SK-N-DZ (cell line): ENCODE data around the gene SLC35E2B.

Source experiments
- DNase-seq: peaks from one replicate; pipeline ENCODE4 v3.0.0-alpha.2; 2015; ENCODE audit warnings: low spot score

SLC35E2B gene

GRCh38 chr1:1625404-1625775 is 67.2 kb downstream of the SLC35E2B start:
- DNase-seq = no peak

- no peak for DNase-seq
These were observed 67.9 kb downstream of the SLC35E2B start for GRCh38 chr1:1624443-1625403.

GRCh38 chr1:1623631-1624442 is 68.8 kb downstream of the SLC35E2B start:
- DNase-seq = no peak

GRCh38 chr1:1623181-1623630 is 69.4 kb downstream of the SLC35E2B start:
- no peak for DNase-seq

- DNase-seq = no peak
These were observed 69.9 kb downstream of the SLC35E2B start for GRCh38 chr1:1622788-1623094.

DNA sequence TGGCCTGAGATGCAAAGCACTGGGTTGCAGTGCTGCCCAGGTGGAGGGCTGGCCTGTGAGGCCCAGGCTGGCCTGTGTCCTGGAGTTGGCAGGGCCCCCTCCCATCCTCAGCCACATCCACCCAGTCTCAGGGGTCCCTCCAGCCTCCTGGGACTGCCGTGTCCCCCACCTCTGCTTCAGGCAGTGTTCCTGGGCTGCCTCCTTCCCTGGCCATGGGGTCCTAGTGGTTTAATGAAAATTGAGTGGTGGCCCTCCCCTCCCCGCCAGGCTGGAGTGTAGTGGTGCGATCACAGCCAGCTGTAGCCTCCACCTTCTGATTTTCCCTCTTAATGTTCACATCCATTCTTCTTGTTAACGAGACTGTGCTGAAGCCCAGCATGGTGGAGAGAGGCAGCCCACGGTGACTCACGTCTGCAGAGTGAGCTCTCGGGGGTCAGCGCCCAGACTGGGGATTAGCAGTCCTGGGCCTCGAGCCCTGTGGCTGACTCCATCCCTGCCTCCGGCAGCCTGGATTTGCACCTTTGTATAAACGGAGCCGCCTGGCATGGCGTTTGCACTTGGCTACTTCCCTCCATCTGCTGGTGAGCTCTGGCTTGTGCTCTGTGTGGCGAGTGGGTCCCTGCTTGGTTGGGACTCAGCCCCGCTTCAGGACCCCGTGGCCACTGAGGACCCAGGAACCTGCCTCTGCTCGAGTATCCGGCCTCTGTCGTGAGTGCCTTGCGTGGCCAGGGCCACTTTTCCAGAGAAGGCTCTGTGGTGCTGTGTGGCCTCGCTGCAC is 70.4 kb downstream of the SLC35E2B start:
- DNase-seq = no peak

DNA sequence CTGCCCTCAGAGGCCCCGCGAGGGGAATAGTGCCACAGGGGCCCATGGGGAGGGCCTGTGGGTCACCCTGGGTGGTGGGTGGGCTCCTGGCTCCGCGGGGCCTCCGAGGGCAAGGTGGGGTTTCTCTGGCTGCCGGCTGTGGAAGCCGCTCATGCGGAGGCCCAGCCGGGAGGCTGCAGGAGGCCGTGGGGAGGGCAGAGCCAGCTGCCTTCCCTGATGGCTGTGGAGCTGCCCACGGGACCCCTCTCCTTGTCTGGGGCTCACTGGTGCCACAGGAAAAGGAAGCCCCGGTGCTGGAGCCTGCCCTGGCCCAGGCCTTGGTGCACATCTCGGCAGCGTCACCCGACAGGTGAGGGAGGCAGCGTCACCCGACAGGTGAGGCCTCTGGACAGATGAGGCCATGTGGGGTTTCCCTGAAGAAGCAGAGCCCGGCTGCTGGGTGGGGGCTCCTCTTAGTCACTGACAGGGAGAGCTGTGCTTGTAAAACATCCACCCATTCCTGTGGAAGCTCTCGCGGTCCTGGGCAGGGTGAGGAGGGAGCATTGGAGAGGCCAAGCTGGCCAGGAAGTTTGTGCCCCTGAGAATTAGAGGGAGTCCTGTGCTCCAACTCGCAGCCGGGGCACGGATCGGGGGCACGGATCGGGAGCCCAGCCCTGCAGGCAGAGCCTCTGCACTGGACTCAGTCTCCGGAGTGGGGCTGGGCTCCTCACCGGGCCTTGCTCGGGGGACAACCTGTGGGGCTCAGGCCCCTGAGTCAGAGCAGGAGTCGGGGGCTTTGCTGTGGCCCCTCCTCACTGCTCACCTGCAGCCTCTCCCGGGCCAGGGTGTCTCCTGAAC is 71.2 kb downstream of the SLC35E2B start:
- DNase-seq = no peak

GRCh38 chr1:1620433-1621139 is 72.0 kb downstream of the SLC35E2B start:
- no peak for DNase-seq

- no peak for DNase-seq
These were observed 72.7 kb downstream of the SLC35E2B start for GRCh38 chr1:1619917-1620361.

DNA sequence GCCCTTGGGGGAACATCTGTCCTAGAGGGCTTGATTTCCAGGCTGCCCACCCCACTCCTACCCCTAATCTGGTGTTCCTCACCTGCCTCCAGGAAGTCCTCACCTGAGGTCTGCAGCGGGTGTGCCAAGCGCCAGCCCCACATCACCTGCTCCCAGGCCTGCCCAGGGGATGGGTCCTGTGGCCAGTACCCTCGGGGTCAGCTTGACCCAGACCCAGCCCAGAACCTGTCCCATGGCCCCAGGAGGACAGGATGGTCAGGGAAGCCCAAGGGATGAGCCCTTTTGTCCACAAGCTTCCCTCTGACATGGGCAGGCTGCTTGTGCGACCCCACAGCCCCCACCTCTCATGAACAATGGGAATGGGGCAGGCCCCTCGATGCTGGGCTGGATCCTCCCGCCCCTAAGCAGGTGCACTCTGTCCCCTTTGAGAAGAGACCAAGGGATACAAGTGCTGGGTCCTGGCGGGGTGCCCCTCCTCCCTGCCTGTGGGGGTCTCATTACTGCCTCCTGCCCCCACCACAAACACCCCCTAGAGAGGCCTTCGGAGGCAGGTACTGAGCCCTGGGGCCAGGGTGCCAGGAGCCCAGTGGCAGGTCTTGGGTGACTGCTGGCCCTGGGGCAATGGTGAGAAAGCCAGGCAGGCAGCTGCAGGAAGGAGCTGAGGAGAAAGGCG is 74.1 kb downstream of the SLC35E2B start:
- no peak for DNase-seq

GRCh38 chr1:1617925-1618324 is 74.7 kb downstream of the SLC35E2B start:
- no peak for DNase-seq

DNA sequence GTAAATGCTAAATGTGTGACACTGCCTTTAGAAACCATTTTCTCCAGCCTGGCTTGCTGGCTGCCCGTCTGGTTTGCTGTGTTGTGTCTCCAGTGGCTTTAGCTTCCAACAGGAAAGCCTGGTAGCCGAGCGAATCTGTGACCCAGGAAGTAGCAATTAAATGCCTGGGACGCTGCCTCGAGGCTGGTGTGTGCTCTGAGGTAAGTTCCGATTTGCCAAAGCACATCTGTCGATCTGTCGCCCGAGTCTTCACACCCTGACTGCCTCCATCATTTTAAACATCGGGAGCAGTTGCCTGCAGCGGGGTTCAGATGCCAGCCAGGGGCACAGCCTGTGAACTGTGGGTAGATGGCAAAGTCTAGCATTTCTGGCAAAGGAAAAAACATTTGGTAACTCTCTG is 75.1 kb downstream of the SLC35E2B start:
- no peak for DNase-seq

DNA sequence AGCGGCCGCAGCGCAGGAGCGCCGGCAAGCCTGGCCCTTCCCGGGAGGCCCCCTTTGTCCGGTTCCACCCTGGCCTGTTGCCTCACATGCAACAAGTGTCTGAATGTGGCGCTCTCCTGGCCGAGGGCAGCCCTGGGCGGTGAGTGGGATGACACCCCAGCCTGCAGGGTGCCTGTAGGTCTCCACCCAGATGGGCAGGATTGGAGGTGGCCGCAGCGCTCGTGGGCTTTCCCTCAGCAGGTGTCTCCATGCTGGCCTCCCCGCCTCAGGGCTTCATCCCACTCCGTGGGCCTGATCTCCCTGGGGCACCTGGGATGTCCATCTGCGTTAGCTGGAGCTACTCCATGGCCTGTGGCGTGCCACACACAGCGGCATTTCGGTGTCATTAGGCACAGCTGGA is 75.8 kb downstream of the SLC35E2B start:
- no peak for DNase-seq

- DNase-seq = no peak
These were observed 76.4 kb downstream of the SLC35E2B start for GRCh38 chr1:1616045-1616790.

DNA sequence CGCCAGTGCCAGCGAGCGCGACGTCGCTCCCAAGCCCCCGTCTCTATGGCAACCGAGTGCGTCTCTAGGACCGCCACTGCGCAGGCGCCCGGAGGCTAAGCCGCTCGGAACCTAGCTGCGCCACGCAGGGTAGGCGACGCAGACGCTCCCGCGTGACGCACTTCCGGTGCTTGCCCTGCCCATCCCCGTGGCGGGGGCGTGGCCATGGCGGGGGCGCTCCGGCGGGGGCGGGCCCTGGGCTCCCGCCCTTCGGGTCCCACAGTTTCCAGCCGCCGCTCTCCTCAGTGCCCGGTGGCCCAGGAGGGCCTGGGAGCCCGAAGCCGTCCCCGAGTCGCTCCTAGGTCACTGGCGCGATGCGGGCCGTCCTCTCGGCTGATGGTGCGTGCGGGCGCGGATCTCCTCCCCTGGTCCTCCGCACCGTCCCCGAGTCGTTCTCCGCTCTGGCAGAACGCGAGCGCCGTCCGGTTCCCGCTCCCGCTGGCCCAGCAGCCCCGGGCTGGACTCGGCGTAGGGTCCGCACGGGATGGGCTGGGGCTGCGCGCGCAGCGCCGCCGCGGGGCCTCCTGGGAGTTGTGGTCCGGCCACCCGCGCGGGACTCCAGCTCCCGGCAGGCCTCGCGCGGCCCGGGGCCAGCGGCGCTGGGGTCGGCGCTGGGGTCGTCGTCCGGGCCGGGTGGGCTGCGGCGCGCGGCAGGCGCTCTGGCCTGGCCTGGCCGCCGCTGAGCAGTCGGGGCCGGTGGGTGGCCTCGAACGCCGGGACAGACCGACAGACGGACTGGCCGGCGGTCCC is 77.1 kb downstream of the SLC35E2B start, which contains the start of gene MIB2:
Gene MIB2 (plus strand): TSS at position 245 of the 789 bp plus-strand sequence. CDS start 7,953 bp downstream, outside the sequence.
- peak; percentile 94 for DNase-seq

DNA sequence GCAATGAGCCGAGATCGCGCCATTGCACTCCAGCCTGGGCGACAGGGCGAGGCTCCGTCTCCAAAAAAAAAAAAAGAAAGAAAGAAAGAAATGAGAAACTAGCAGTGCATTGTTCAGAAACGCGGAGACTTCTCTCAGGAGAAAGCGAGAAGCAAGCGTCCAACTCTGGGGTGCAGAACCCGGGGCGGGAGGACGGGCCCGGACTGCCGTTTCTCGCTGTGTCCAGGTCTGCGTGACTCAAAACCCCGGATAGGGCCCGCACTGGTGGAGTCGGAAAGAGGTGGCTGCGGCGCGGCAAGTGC is 77.7 kb downstream of the SLC35E2B start:
- DNase-seq = no peak

DNA sequence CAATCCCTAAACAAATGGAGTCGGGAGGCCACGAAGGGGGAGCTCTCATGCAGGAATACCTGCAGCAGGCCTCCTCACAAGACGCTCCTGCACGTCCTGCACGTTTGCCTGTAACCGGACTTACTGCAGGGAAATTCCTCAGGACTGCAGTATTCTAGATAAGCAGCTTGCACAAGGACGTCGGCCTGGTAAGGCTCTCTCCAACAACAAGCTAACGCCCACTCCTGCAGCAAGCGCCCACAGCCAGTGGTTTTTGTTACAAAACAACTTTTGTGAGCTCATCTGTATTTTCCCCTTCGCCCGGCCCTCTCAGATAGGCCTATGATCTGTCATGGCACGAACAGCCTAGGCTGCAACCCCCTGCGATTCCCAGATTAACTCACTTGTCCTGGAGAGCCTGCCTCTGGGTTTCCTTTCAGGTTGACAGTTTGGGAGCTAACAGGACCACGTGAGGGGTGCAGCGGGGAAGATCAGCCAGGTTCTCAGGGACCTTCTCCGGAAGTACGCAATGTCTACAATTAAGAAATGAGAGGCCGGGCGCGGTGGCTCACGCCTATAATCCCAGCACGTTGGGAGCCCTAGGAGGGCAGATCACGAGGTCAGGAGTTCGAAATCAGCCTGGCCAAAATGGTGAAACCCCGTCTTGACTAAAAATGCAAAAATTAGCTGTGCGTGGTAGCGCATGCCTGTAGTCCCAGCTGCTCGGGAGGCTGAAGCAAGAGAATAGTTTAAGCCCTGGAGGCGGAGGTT is 78.2 kb downstream of the SLC35E2B start:
- no peak for DNase-seq
